Prostate gland (tissue), 2 donors: Measurements from ENCODE around the gene BATF3. TPM values are rescaled to one million over a fixed set of nuclear protein-coding genes. Genes with fewer than 3 reads are reported as not detected.

ENCODE experiments used
- DNase-seq: peaks from one replicate; pipeline ENCODE4 v3.0.0-alpha.2; 2019; ENCODE audit warnings: low spot score
- H3K27ac ChIP-seq, 2 donors: fragments of 200-600 bp; sonication (generic); 2 replicates each; pipeline ENCODE4 v1.5.1; 2017 to 2019
- H3K27me3 ChIP-seq: fragments of 200-600 bp; sonication (generic); replicated peaks from 2 replicates; pipeline ENCODE4 v1.5.1; 2019; ENCODE audit not compliant: insufficient read depth
- H3K36me3 ChIP-seq, 2 donors: fragments of 200-600 bp; sonication (generic); 1 replicate in 1 of 2; 2 replicates in 1 of 2; pipeline versions ENCODE4 v1.5.1 to v1.8.1; 2017 to 2019
- H3K4me1 ChIP-seq: fragments of 200-600 bp; sonication (generic); replicated peaks from 2 replicates; pipeline ENCODE4 v1.5.1; 2019
- H3K4me3 ChIP-seq, 2 donors: fragments of 200-600 bp; sonication (generic); 2 replicates each; pipeline ENCODE4 v1.5.1; 2017 to 2019
- H3K9me3 ChIP-seq: fragments of 200-600 bp; sonication (generic); 2 replicates; pipeline ENCODE4 v1.5.1; 2017
- CTCF ChIP-seq, 4 experiments: fragments of 200-600 bp in 2 of 4; fragments of 450-650 bp in 2 of 4; sonication (generic) in 2 of 4; IDR thresholded peaks; 1 replicate in 3 of 4; 2 replicates in 1 of 4; pipeline ENCODE4 v1.5.1; 2016 to 2019; ENCODE audit warnings: antibody characterized with exemption in 4 of 4, mild to moderate bottlenecking in 2 of 4, moderate library complexity in 2 of 4
- POLR2A ChIP-seq: fragments of 450-650 bp; IDR thresholded peaks from one replicate; pipeline ENCODE4 v1.6.1; 2016; ENCODE audit warnings: antibody characterized with exemption, mild to moderate bottlenecking
- POLR2AphosphoS5 ChIP-seq: sonication (generic); formaldehyde crosslinking; IDR thresholded peaks from one replicate; pipeline ENCODE4 v1.6.1; 2017; ENCODE audit warnings: antibody characterized with exemption
- WGBS: methylation state at CpG from one replicate; pipeline ENCODE4 v1.1.5; 2018; 5-methylcytosine and 5-hydroxymethylcytosine counted together
- intact Hi-C: fragments of 100-400 bp; cut with DNase I; formaldehyde crosslinking; loops from one replicate; pipeline ENCODE4 v1.14.2; 2022
- total RNA-seq, 2 donors: library from RNA; depleted of rRNA; stranded (reverse); fragments of >200 nt; gene quantifications; one replicate each; pipeline ENCODE4 v1.1.0, GENCODE V29; 2016

The BATF3 gene
- total RNA-seq, 2 donors from 2014 or later = 4.0 TPM; not detected in 1

GRCh38 chr1:212700223-212700891 lies 717 bp upstream of the BATF3 start:
- DNase-seq = no peak
- peak overlapping the region; percentile 39 to 46 for H3K4me3 ChIP-seq
- no peaks in the 10 kb centered on the region for H3K9me3 ChIP-seq
- H3K4me1 ChIP-seq = peaks cover 7% of the 10 kb centered on the region
- peak overlapping the region; percentile 35 to 44 for H3K27ac ChIP-seq
- no peak for TF ChIP-seq POLR2AphosphoS5
- TF ChIP-seq POLR2A = no peak
- TF ChIP-seq CTCF (IDR thresholded peaks at IDR 0.05) = no peak
- no peaks in the 10 kb centered on the region for H3K27me3 ChIP-seq
- under 1% methylated on average over 56 of the region's 56 CpGs for WGBS
- H3K36me3 ChIP-seq = no peaks in the 10 kb centered on the region
- intact Hi-C loops = no loop called here

GRCh38 chr1:212699104-212699624 lies 476 bp downstream of the BATF3 start:
- peaks cover 7% of the 10 kb centered on the region for H3K4me1 ChIP-seq
- H3K27ac ChIP-seq = no peak overlapping the region
- peak overlapping the region; percentile 39 to 46 for H3K4me3 ChIP-seq
- no peaks in the 10 kb centered on the region for H3K36me3 ChIP-seq
- WGBS = 3% methylated on average over 13 of the region's 42 CpGs
- no peaks in the 10 kb centered on the region for H3K27me3 ChIP-seq
- intact Hi-C loops = no loop called here
- H3K9me3 ChIP-seq = no peaks in the 10 kb centered on the region
- no peak for DNase-seq
- TF ChIP-seq POLR2A = no peak
- TF ChIP-seq POLR2AphosphoS5 = no peak
- TF ChIP-seq CTCF (IDR thresholded peaks at IDR 0.05) = peak in 3 of 4 experiments; percentile 20 to 55 (median 31)

- H3K9me3 ChIP-seq = no peaks in the 10 kb centered on the region
- no peaks in the 10 kb centered on the region for H3K36me3 ChIP-seq
- DNase-seq = no peak
- peak overlapping the region; percentile 39 to 46 for H3K4me3 ChIP-seq
- no peak overlapping the region for H3K27ac ChIP-seq
- H3K4me1 ChIP-seq = peaks cover 7% of the 10 kb centered on the region
- 29% methylated on average over 12 of the region's 12 CpGs for WGBS
- TF ChIP-seq POLR2A = no peak
- no peak for TF ChIP-seq CTCF (IDR thresholded peaks at IDR 0.05)
- TF ChIP-seq POLR2AphosphoS5 = no peak
- no peaks in the 10 kb centered on the region for H3K27me3 ChIP-seq
- intact Hi-C loops = no loop called here
These were observed 1.1 kb downstream of the BATF3 start for GRCh38 chr1:212698467-212699103.

GRCh38 chr1:212696721-212697331 lies 2.8 kb downstream of the BATF3 start:
- TF ChIP-seq POLR2AphosphoS5 (no peak), CTCF (IDR thresholded peaks at IDR 0.05) (no peak), POLR2A (no peak)
- Histone ChIP-seq H3K9me3 (no peaks in the 10 kb centered on the region), H3K27me3 (no peaks in the 10 kb centered on the region), H3K36me3 (no peaks in the 10 kb centered on the region), H3K4me3 (no peak overlapping the region), H3K27ac (no peak overlapping the region), H3K4me1 (peaks cover 7% of the 10 kb centered on the region)
- intact Hi-C loops = no loop called here
- no peak for DNase-seq
- WGBS = 81% methylated on average over 13 of the region's 13 CpGs
